ENCODE data around the gene LIMK1.
"Not testable (repeated sequence)": the region's sequence is repeated elsewhere in the genome, so short reads cannot be mapped to it uniquely, and the experiment has no call there.

Gene LIMK1

GRCh38 chr7:74119831-74120230, 36.2 kb downstream of the LIMK1 start:
- Histone ChIP-seq H3K36me3 (ENCODE audit: control insufficient read depth, insufficient read depth, low read length) (peaks cover 23% of the 10 kb centered on the region), H3K9ac (ENCODE audit: low read depth, low read length) (no peak overlapping the region), H3K9me3 (ENCODE audit: control insufficient read depth, insufficient read depth, low read length) (no peaks in the 10 kb centered on the region), H3K4me3 (ENCODE audit: low read depth, low read length) (no peak overlapping the region), H3K27me3 (ENCODE audit: control insufficient read depth, insufficient read depth, low read length) (no peaks in the 10 kb centered on the region), H3K4me1 (ENCODE audit: control insufficient read depth, insufficient read depth, low read length) (no peaks in the 10 kb centered on the region)

GRCh38 chr7:74121401-74122249, 38.0 kb downstream of the LIMK1 start:
- H3K9me3 ChIP-seq (ENCODE audit: control insufficient read depth, insufficient read depth, low read length): no peaks in the 10 kb centered on the region
- H3K36me3 ChIP-seq (ENCODE audit: control insufficient read depth, insufficient read depth, low read length): peaks cover 19% of the 10 kb centered on the region
- H3K4me3 ChIP-seq (ENCODE audit: low read depth, low read length): no peak overlapping the region
- H3K9ac ChIP-seq (ENCODE audit: low read depth, low read length): no peak overlapping the region
- H3K4me1 ChIP-seq (ENCODE audit: control insufficient read depth, insufficient read depth, low read length): no peaks in the 10 kb centered on the region
- no peaks in the 10 kb centered on the region for H3K27me3 ChIP-seq (ENCODE audit: control insufficient read depth, insufficient read depth, low read length)

- H3K9me3 ChIP-seq (ENCODE audit: control insufficient read depth, insufficient read depth, low read length); H3K4me3 ChIP-seq (ENCODE audit: low read depth, low read length); H3K4me1 ChIP-seq (ENCODE audit: control insufficient read depth, insufficient read depth, low read length); H3K27me3 ChIP-seq (ENCODE audit: control insufficient read depth, insufficient read depth, low read length); H3K9ac ChIP-seq (ENCODE audit: low read depth, low read length): not testable (repeated sequence)
- peaks cover 19% of the 10 kb centered on the region for H3K36me3 ChIP-seq (ENCODE audit: control insufficient read depth, insufficient read depth, low read length)
Measured at GRCh38 chr7:74123892-74124291, 40.3 kb downstream of the LIMK1 start.

GRCh38 chr7:74126220-74126880, 42.7 kb downstream of the LIMK1 start:
- H3K4me3 ChIP-seq (ENCODE audit: low read depth, low read length): no peak overlapping the region
- peaks cover 2% of the 10 kb centered on the region for H3K36me3 ChIP-seq (ENCODE audit: control insufficient read depth, insufficient read depth, low read length)
- H3K9me3 ChIP-seq (ENCODE audit: control insufficient read depth, insufficient read depth, low read length): no peaks in the 10 kb centered on the region
- H3K27me3 ChIP-seq (ENCODE audit: control insufficient read depth, insufficient read depth, low read length): no peaks in the 10 kb centered on the region
- H3K4me1 ChIP-seq (ENCODE audit: control insufficient read depth, insufficient read depth, low read length): no peaks in the 10 kb centered on the region
- H3K9ac ChIP-seq (ENCODE audit: low read depth, low read length): no peak overlapping the region

- Histone ChIP-seq H3K9me3 (ENCODE audit: control insufficient read depth, insufficient read depth, low read length) (no peaks in the 10 kb centered on the region), H3K36me3 (ENCODE audit: control insufficient read depth, insufficient read depth, low read length) (no peaks in the 10 kb centered on the region), H3K27me3 (ENCODE audit: control insufficient read depth, insufficient read depth, low read length) (no peaks in the 10 kb centered on the region), H3K4me1 (ENCODE audit: control insufficient read depth, insufficient read depth, low read length) (no peaks in the 10 kb centered on the region), H3K4me3 (ENCODE audit: low read depth, low read length) (no peak overlapping the region), H3K9ac (ENCODE audit: low read depth, low read length) (no peak overlapping the region)
Measured at GRCh38 chr7:74129887-74130286, 46.3 kb downstream of the LIMK1 start.

GRCh38 chr7:74130518-74130917, 46.9 kb downstream of the LIMK1 start:
- Histone ChIP-seq H3K4me3 (ENCODE audit: low read depth, low read length) (no peak overlapping the region), H3K36me3 (ENCODE audit: control insufficient read depth, insufficient read depth, low read length) (no peaks in the 10 kb centered on the region), H3K27me3 (ENCODE audit: control insufficient read depth, insufficient read depth, low read length) (no peaks in the 10 kb centered on the region), H3K9ac (ENCODE audit: low read depth, low read length) (no peak overlapping the region), H3K4me1 (ENCODE audit: control insufficient read depth, insufficient read depth, low read length) (no peaks in the 10 kb centered on the region), H3K9me3 (ENCODE audit: control insufficient read depth, insufficient read depth, low read length) (no peaks in the 10 kb centered on the region)

GRCh38 chr7:74134117-74134620, 50.6 kb downstream of the LIMK1 start:
- Histone ChIP-seq H3K36me3 (ENCODE audit: control insufficient read depth, insufficient read depth, low read length) (no peaks in the 10 kb centered on the region), H3K9me3 (ENCODE audit: control insufficient read depth, insufficient read depth, low read length) (no peaks in the 10 kb centered on the region), H3K4me1 (ENCODE audit: control insufficient read depth, insufficient read depth, low read length) (peaks cover under 1% of the 10 kb centered on the region), H3K4me3 (ENCODE audit: low read depth, low read length) (no peak overlapping the region), H3K27me3 (ENCODE audit: control insufficient read depth, insufficient read depth, low read length) (no peaks in the 10 kb centered on the region), H3K9ac (ENCODE audit: low read depth, low read length) (no peak overlapping the region)

GRCh38 chr7:74138334-74138867, 54.8 kb downstream of the LIMK1 start:
- Histone ChIP-seq H3K9me3 (ENCODE audit: control insufficient read depth, insufficient read depth, low read length) (no peaks in the 10 kb centered on the region), H3K4me3 (ENCODE audit: low read depth, low read length) (peak overlapping the region; percentile 45), H3K4me1 (ENCODE audit: control insufficient read depth, insufficient read depth, low read length) (peaks cover 7% of the 10 kb centered on the region), H3K27me3 (ENCODE audit: control insufficient read depth, insufficient read depth, low read length) (no peaks in the 10 kb centered on the region), H3K9ac (ENCODE audit: low read depth, low read length) (no peak overlapping the region), H3K36me3 (ENCODE audit: control insufficient read depth, insufficient read depth, low read length) (no peaks in the 10 kb centered on the region)

GRCh38 chr7:74138945-74139843, 55.6 kb downstream of the LIMK1 start:
- no peaks in the 10 kb centered on the region for H3K9me3 ChIP-seq (ENCODE audit: control insufficient read depth, insufficient read depth, low read length)
- peak overlapping the region; percentile 47 for H3K4me3 ChIP-seq (ENCODE audit: low read depth, low read length)
- H3K4me1 ChIP-seq (ENCODE audit: control insufficient read depth, insufficient read depth, low read length): peaks cover 7% of the 10 kb centered on the region
- H3K27me3 ChIP-seq (ENCODE audit: control insufficient read depth, insufficient read depth, low read length): no peaks in the 10 kb centered on the region
- H3K9ac ChIP-seq (ENCODE audit: low read depth, low read length): no peak overlapping the region
- no peaks in the 10 kb centered on the region for H3K36me3 ChIP-seq (ENCODE audit: control insufficient read depth, insufficient read depth, low read length)

- H3K9me3 ChIP-seq (ENCODE audit: control insufficient read depth, insufficient read depth, low read length): no peaks in the 10 kb centered on the region
- no peak overlapping the region for H3K9ac ChIP-seq (ENCODE audit: low read depth, low read length)
- peaks cover 7% of the 10 kb centered on the region for H3K4me1 ChIP-seq (ENCODE audit: control insufficient read depth, insufficient read depth, low read length)
- H3K27me3 ChIP-seq (ENCODE audit: control insufficient read depth, insufficient read depth, low read length): no peaks in the 10 kb centered on the region
- no peak overlapping the region for H3K4me3 ChIP-seq (ENCODE audit: low read depth, low read length)
- no peaks in the 10 kb centered on the region for H3K36me3 ChIP-seq (ENCODE audit: control insufficient read depth, insufficient read depth, low read length)
Measured at GRCh38 chr7:74141705-74142104, 58.1 kb downstream of the LIMK1 start.

GRCh38 chr7:74143383-74143782, 59.8 kb downstream of the LIMK1 start:
- H3K4me1 ChIP-seq (ENCODE audit: control insufficient read depth, insufficient read depth, low read length): peaks cover 7% of the 10 kb centered on the region
- H3K4me3 ChIP-seq (ENCODE audit: low read depth, low read length): no peak overlapping the region
- H3K9ac ChIP-seq (ENCODE audit: low read depth, low read length): no peak overlapping the region
- H3K36me3 ChIP-seq (ENCODE audit: control insufficient read depth, insufficient read depth, low read length): no peaks in the 10 kb centered on the region
- no peaks in the 10 kb centered on the region for H3K9me3 ChIP-seq (ENCODE audit: control insufficient read depth, insufficient read depth, low read length)
- H3K27me3 ChIP-seq (ENCODE audit: control insufficient read depth, insufficient read depth, low read length): no peaks in the 10 kb centered on the region

All from iPS-15b (cell line).